NCI-H345 treated with DMSO at 0.1 percent for 48 hours (cell line): Measurements from ENCODE around the gene AK2.
"Not testable (repeated sequence)": the region's sequence is repeated elsewhere in the genome, so short reads cannot be mapped to it uniquely, and the experiment has no call there.

ENCODE experiments used
- DNase-seq: peaks from one replicate; lab custom pipeline; 2025; ENCODE audit not compliant: unreplicated experiment; lab: John Stamatoyannopoulos, UW

The AK2 gene

GRCh38 chr1:33055210-33056008, 18.7 kb upstream of the AK2 start:
- DNase-seq = peak; percentile 12

- DNase-seq = no peak
These were observed 13.8 kb upstream of the AK2 start for GRCh38 chr1:33050221-33051076.

- no peak for DNase-seq
These were observed 12.7 kb upstream of the AK2 start for GRCh38 chr1:33049371-33049770.

GRCh38 chr1:33048426-33048825, 11.7 kb upstream of the AK2 start:
- DNase-seq = no peak

GRCh38 chr1:33047839-33048305, 11.2 kb upstream of the AK2 start:
- DNase-seq = no peak

- no peak for DNase-seq
These were observed 10.6 kb upstream of the AK2 start for GRCh38 chr1:33047290-33047689.

GRCh38 chr1:33046234-33046633, 9.6 kb upstream of the AK2 start:
- not testable (repeated sequence) for DNase-seq

- no peak for DNase-seq
These were observed 9.1 kb upstream of the AK2 start for GRCh38 chr1:33045814-33046213.

GRCh38 chr1:33045246-33045645, 8.6 kb upstream of the AK2 start:
- DNase-seq = no peak

GRCh38 chr1:33043267-33044092, 6.8 kb upstream of the AK2 start:
- DNase-seq = no peak

GRCh38 chr1:33042831-33043230, 6.1 kb upstream of the AK2 start:
- DNase-seq = no peak

GRCh38 chr1:33041026-33041425, 4.3 kb upstream of the AK2 start:
- DNase-seq = no peak

- DNase-seq = no peak
These were observed 3.2 kb upstream of the AK2 start for GRCh38 chr1:33039840-33040239.

- DNase-seq = no peak
These were observed 595 bp downstream of the AK2 start for GRCh38 chr1:33036051-33036525.

- no peak for DNase-seq
These were observed 4.4 kb downstream of the AK2 start for GRCh38 chr1:33032126-33032869.

GRCh38 chr1:33031506-33031905, 5.2 kb downstream of the AK2 start:
- no peak for DNase-seq

GRCh38 chr1:33030575-33030974, 6.1 kb downstream of the AK2 start:
- DNase-seq = no peak

- no peak for DNase-seq
These were observed 6.8 kb downstream of the AK2 start for GRCh38 chr1:33029921-33030320.

- DNase-seq = no peak
These were observed 7.5 kb downstream of the AK2 start for GRCh38 chr1:33029209-33029608.

- no peak for DNase-seq
These were observed 10.9 kb downstream of the AK2 start for GRCh38 chr1:33025761-33026160.
